H4 (cell line): Measurements from ENCODE around the gene PRDX1. TPM values are rescaled to one million over a fixed set of nuclear protein-coding genes. Genes with fewer than 3 reads are reported as not detected.

Experiments used
- DNase-seq: peaks from one replicate; pipeline ENCODE4 v3.0.0-alpha.2; 2015; ENCODE audit warnings: low spot score
- total RNA-seq: library from RNA; depleted of rRNA; stranded (reverse); fragments of >200 nt; shearing (Covaris generic); gene quantifications from 2 replicates; pipeline ENCODE4 v1.2.3, GENCODE V29; 2014; rRNA removed

The PRDX1 gene
- total RNA-seq, result 2,740 and 3,006 TPM in 2 replicates

GRCh38 chr1:45521413-45522323 lies at the start of gene PRDX1:
PRDX1 (minus strand) TSS chr1:45521884; CDS start chr1:45519043, 2,841 bp downstream.
- DNase-seq, result peak; percentile 97

- no peak for DNase-seq
Measured at GRCh38 chr1:45570631-45571030, 48.9 kb upstream of the PRDX1 start.

DNA sequence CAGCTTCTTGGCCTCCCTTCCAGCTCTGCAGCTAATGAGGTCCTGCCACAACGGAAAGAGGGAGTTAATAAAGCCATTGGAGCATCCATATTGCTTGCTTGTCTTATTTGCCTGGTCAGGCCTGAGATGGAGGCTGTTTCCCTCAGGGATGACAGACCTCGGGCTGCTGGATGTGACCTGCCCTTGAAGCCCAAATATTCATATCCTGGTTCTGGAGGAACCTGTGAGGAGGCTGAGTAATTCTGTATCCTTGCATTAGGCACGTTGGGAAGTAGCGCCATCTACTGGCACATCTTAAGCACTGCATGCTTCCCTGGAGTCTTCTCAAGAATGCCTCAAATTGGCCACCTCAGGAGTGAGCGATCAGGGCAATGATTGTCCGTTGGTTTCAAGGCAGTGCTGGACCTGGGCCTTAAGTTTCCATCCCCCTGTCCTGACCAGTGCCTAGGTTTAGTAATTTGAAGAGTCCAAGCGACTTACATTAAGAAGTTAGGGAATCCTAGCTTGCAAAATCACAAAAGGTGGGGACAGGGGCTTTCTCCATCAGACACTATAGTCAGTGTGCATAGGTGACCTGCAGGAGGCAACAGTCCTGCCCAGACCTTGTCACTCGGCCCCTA lies 48.4 kb upstream of the PRDX1 start:
- DNase-seq, result peak; percentile 73

- no peak for DNase-seq
Measured at GRCh38 chr1:45569571-45569961, 47.9 kb upstream of the PRDX1 start.

GRCh38 chr1:45568421-45568820 lies 46.7 kb upstream of the PRDX1 start:
- no peak for DNase-seq

- no peak for DNase-seq
Measured at GRCh38 chr1:45567911-45568310, 46.2 kb upstream of the PRDX1 start.

DNA sequence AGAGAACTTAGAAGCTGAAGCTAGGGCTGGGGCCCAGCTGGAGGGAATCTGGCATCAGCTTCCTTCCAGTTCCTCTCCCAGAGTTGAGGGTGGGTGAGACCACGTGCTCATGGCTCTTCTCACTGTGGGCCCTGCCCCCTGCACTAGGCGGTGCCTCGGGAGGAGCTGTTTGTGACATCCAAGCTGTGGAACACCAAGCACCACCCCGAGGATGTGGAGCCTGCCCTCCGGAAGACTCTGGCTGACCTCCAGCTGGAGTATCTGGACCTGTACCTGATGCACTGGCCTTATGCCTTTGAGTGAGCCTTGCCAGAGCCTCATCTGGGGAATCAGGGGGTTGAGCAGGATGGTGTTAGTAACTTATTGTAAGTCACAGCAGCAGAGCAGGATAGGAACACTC lies 45.0 kb upstream of the PRDX1 start:
- no peak for DNase-seq

DNA sequence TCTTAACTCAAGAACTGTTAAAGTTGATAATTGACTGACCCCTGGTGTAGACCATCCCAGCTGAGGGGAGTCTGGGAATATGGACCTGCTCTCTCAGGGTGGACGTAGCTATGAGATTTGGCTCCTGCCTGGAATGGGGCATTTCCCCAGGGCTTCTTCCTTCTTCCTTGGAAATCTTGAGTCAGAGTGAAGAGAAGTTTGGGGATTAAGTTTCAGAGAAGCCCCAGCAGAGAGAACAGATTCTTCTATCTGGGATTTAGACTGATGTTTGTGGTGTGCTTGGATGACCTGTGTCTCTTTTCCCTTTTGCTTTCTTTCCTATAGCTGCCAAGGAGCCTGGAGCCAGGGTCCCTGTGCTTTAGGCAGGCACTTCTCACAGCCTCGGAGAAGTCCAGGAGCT lies 42.2 kb upstream of the PRDX1 start:
- DNase-seq, result no peak

- DNase-seq, result no peak
Measured at GRCh38 chr1:45557422-45557944, 35.8 kb upstream of the PRDX1 start.

GRCh38 chr1:45554198-45554597 lies 32.5 kb upstream of the PRDX1 start:
- no peak for DNase-seq

- DNase-seq, result no peak
Measured at GRCh38 chr1:45552331-45552730, 30.6 kb upstream of the PRDX1 start.

DNA sequence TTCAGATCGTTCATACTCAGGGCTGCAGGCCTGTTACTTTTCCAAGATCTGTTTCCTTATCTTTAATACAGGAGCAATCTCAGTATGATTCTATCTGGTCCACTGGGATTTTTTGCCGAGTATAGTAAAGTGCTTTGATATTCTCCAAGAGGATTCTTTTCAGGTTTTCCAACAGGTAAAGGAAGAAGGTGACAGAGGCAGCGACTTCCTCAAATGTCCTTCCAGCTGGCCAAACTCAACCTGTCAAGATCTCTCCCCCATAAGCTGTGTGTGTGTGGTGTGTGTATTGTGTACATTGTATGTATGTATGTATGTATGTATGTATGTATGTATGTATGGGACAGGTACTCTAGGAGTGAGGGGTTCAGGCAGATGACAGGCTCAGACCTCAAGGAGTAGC lies 30.0 kb upstream of the PRDX1 start:
- no peak for DNase-seq

- peak; percentile 87 for DNase-seq
Measured at GRCh38 chr1:45550401-45551351, 29.0 kb upstream of the PRDX1 start, which contains the start of gene AKR1A1. AKR1A1 (plus strand) TSS chr1:45550826; CDS start chr1:45561795, 10,969 bp downstream.

- DNase-seq, result no peak
Measured at GRCh38 chr1:45545553-45546310, 24.0 kb upstream of the PRDX1 start.

DNA sequence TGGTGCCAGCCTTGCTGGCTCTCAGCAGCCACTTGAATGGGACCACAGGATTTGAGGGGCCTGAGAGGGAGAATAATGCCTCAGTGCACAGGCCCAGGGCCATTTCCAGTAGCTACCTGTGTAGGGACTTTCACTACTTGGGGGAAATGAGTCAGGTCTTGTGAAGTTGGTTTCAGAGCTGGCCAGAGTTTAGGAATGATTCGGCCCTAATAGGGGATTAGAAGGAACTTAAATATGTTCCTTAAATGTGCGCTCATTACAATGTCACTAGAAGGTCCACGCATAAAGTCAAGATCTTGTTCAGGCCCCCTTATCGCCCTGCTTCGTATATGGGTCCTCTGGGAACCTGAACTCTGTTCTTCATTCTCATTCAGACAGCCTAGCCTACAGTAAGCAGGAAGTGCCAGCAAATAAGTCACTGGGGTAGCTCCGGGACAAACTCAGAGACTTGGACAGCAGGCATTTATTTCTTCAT lies 23.4 kb upstream of the PRDX1 start:
- no peak for DNase-seq

- no peak for DNase-seq
Measured at GRCh38 chr1:45544530-45544929, 22.8 kb upstream of the PRDX1 start.

GRCh38 chr1:45543581-45544417 lies 22.1 kb upstream of the PRDX1 start:
- no peak for DNase-seq

DNA sequence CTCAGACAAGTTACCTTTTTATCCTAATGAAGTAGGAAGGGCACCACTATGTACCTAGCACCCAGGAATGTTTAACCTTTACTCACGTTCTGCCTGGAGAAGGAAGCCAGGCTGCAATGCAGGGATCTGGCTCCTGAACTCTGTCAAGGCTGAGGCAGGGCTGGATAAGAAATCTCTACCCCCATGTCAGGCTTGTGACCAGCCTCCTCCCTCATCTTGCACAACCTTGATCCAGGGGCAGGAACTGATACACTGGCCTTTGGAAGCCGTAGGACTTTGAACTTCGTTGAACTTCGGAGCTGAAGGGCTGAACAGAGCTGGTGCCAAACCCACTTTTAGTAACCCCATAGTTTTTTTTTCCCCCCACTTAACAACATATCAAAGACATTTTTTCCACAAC lies 20.9 kb upstream of the PRDX1 start:
- no peak for DNase-seq

- no peak for DNase-seq
Measured at GRCh38 chr1:45541193-45541592, 19.5 kb upstream of the PRDX1 start.

DNA sequence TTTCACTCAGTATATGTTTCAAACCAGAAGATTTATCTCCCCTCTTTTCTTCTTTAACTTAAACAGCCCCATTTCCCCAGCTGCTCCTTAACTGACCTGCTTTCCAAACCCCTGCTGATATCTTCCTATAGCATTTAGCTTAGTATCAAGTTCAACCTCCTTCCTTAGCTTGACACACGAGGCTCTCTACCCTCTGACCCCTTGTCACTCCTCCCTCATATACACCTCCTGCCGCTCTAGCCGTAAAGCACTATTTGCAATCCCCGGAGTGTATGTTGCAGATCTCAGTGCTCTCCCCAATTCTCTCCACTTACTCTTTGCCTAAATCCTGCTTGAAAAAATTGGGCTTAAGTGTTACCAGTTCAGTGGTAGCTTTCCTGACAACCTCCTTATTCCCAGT lies 15.2 kb upstream of the PRDX1 start:
- no peak for DNase-seq
